ENCODE measurements around the gene PTPRU. TPM values are rescaled to one million over a fixed set of nuclear protein-coding genes. Genes with fewer than 3 reads are reported as not detected.

Gene PTPRU
- total and polyA plus RNA-seq, 5 donors from 2014 or later = not detected

DNA sequence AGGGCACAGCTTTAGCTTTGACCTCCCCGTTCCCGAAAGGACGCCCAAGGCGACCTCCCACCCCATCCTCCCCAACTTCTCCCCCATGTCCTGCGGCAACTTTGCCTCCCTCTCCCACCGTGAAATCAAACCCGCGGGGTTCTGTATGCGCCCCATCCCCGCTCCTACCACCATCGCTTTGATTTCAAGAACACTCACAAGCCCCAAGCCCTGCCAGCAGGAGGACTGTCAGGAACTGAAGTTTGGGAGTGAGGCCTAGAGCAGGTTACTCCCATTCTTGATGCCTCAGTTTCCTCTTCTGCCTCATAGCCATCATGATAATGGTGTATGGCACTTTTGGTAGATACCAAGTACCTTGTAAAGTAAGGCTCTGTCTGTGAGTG, 2.3 kb downstream of the PTPRU start:
- H3K27me3 ChIP-seq (ENCODE audit: control insufficient read depth, insufficient read depth, low read length) = peaks cover 17% of the 10 kb centered on the region
- Mint-ChIP-seq H3K27me3 (peaks cover 62% of the 10 kb centered on the region), H3K4me1 (peaks cover 6 to 22% (median 13%) of the 10 kb centered on the region in 4 donors), H3K27ac (no peak overlapping the region), H3K4me3 (peak overlapping the region; percentile 75 to 88 (median 82)), H3K9me3 (peaks cover 0 to 3% (median 0%) of the 10 kb centered on the region in 7 donors), H3K36me3 (no peaks in the 10 kb centered on the region)
- no peaks in the 10 kb centered on the region for H3K36me3 ChIP-seq (ENCODE audit: control insufficient read depth, insufficient read depth, low read length)
- DNase-seq = no peak
- no peak for ATAC-seq (ENCODE audit: low read depth in 2 of 2)
- no peaks in the 10 kb centered on the region for H3K9me3 ChIP-seq (ENCODE audit: control insufficient read depth in 2 of 2, low read length in 2 of 2)
- peaks cover 24% of the 10 kb centered on the region for H3K4me1 ChIP-seq (ENCODE audit: control insufficient read depth, insufficient read depth, low read length, poor library complexity, severe bottlenecking)
- no peak overlapping the region for H3K27ac ChIP-seq (ENCODE audit: insufficient read depth, low read length, poor library complexity, severe bottlenecking)
- no peak overlapping the region for H3K4me3 ChIP-seq (ENCODE audit: low read depth, low read length)

DNA sequence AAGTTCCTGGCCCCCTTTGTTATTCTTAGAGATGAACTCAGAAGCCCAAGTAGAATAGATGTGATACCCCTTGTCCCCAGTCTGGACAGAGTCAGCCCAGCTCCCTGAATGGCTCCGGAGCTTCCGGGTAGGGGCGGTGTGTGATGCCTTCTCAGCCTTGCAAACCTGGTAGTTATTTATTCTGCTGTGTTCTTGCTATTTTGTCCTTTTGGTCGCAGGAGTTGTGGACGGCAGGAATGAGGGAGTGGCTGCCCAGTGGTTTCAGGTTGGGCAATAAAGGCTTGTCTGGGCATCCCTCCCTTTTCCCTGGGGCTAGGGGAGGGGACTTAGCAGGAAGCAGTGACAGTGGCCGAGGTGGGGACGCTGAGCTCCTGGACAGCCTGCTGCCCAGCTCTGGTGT, 2.8 kb downstream of the PTPRU start:
- Histone ChIP-seq H3K27me3 (ENCODE audit: control insufficient read depth, insufficient read depth, low read length) (peaks cover 17% of the 10 kb centered on the region), H3K9me3 (ENCODE audit: control insufficient read depth in 2 of 2, low read length in 2 of 2) (no peaks in the 10 kb centered on the region), H3K4me3 (ENCODE audit: low read depth, low read length) (no peak overlapping the region), H3K4me1 (ENCODE audit: control insufficient read depth, insufficient read depth, low read length, poor library complexity, severe bottlenecking) (peaks cover 24% of the 10 kb centered on the region), H3K27ac (ENCODE audit: insufficient read depth, low read length, poor library complexity, severe bottlenecking) (no peak overlapping the region), H3K36me3 (ENCODE audit: control insufficient read depth, insufficient read depth, low read length) (no peaks in the 10 kb centered on the region)
- Mint-ChIP-seq H3K27ac (no peak overlapping the region), H3K4me3 (peak overlapping the region in 3 of 4 donors; percentile 75 to 88 (median 86)), H3K4me1 (peaks cover 6 to 22% (median 13%) of the 10 kb centered on the region in 4 donors), H3K27me3 (peaks cover 62% of the 10 kb centered on the region), H3K36me3 (no peaks in the 10 kb centered on the region), H3K9me3 (peaks cover 0 to 3% (median 0%) of the 10 kb centered on the region in 7 donors)
- no peak for DNase-seq
- no peak for ATAC-seq (ENCODE audit: low read depth in 2 of 2)

DNA sequence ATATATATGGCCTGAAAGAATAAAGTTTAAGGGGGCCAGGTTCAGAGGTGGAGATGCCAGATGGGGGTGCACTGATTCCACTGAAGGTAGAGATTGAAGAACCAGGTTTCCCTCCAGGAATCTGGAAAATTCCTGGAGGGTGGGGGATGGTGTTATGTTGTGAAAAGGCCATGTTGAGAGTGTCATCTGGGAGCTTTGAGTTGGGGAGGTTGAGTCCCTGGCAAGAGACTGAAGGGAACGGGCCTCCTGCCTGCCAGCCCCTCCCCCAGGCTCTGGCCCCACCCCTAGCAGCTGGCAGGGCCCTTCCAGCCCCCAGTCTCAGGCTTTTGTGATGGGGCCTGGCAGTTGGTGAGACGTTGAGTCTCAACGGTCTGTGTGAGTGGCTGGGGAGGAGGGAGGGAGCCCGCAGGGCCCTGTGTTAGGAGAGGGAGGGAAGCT, 4.1 kb downstream of the PTPRU start:
- Mint-ChIP-seq H3K4me3 (no peak overlapping the region), H3K9me3 (peaks cover 0 to 3% (median 0%) of the 10 kb centered on the region in 7 donors), H3K4me1 (peaks cover 6 to 22% (median 13%) of the 10 kb centered on the region in 4 donors), H3K27me3 (peaks cover 60% of the 10 kb centered on the region), H3K27ac (no peak overlapping the region), H3K36me3 (no peaks in the 10 kb centered on the region)
- Histone ChIP-seq H3K9me3 (ENCODE audit: control insufficient read depth in 2 of 2, low read length in 2 of 2) (no peaks in the 10 kb centered on the region), H3K4me1 (ENCODE audit: control insufficient read depth, insufficient read depth, low read length, poor library complexity, severe bottlenecking) (peaks cover 24% of the 10 kb centered on the region), H3K27ac (ENCODE audit: insufficient read depth, low read length, poor library complexity, severe bottlenecking) (no peak overlapping the region), H3K27me3 (ENCODE audit: control insufficient read depth, insufficient read depth, low read length) (peaks cover 17% of the 10 kb centered on the region), H3K4me3 (ENCODE audit: low read depth, low read length) (no peak overlapping the region), H3K36me3 (ENCODE audit: control insufficient read depth, insufficient read depth, low read length) (no peaks in the 10 kb centered on the region)
- DNase-seq (no peak), ATAC-seq (ENCODE audit: low read depth in 2 of 2) (no peak)

DNA sequence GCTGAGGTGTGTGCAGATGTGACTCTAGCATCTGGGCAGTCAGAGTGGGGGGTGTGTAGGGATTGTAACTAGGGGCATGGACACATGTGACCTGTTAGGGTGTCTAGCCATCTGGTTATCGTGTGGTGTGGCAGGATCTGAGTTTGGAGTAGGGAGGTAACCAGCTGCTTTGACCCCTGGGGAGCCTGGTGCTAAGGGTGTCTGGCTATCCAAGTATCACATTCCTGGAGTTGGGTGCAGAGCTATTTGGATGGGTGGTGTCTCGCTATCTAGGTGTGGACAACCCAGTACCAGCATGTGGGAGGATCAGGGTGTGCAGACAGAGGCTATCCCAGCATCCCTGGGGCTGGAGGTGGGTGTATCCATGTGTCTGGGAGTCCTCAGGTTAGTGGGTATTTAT, 4.7 kb downstream of the PTPRU start:
- no peak overlapping the region for H3K4me3 ChIP-seq (ENCODE audit: low read depth, low read length)
- H3K27ac Mint-ChIP-seq = peak overlapping the region in 1 of 3 donors; percentile 32
- peaks cover 0 to 3% (median 0%) of the 10 kb centered on the region in 7 donors for H3K9me3 Mint-ChIP-seq
- H3K4me1 ChIP-seq (ENCODE audit: control insufficient read depth, insufficient read depth, low read length, poor library complexity, severe bottlenecking) = peaks cover 23% of the 10 kb centered on the region
- peaks cover 6 to 19% (median 10%) of the 10 kb centered on the region in 4 donors for H3K4me1 Mint-ChIP-seq
- H3K36me3 Mint-ChIP-seq = no peaks in the 10 kb centered on the region
- no peak for DNase-seq
- H3K4me3 Mint-ChIP-seq = no peak overlapping the region
- H3K9me3 ChIP-seq (ENCODE audit: control insufficient read depth in 2 of 2, low read length in 2 of 2) = no peaks in the 10 kb centered on the region
- H3K27me3 Mint-ChIP-seq = peaks cover 55% of the 10 kb centered on the region
- ATAC-seq (ENCODE audit: low read depth in 2 of 2) = no peak
- no peaks in the 10 kb centered on the region for H3K36me3 ChIP-seq (ENCODE audit: control insufficient read depth, insufficient read depth, low read length)
- H3K27ac ChIP-seq (ENCODE audit: insufficient read depth, low read length, poor library complexity, severe bottlenecking) = no peak overlapping the region
- H3K27me3 ChIP-seq (ENCODE audit: control insufficient read depth, insufficient read depth, low read length) = peaks cover 17% of the 10 kb centered on the region

DNA sequence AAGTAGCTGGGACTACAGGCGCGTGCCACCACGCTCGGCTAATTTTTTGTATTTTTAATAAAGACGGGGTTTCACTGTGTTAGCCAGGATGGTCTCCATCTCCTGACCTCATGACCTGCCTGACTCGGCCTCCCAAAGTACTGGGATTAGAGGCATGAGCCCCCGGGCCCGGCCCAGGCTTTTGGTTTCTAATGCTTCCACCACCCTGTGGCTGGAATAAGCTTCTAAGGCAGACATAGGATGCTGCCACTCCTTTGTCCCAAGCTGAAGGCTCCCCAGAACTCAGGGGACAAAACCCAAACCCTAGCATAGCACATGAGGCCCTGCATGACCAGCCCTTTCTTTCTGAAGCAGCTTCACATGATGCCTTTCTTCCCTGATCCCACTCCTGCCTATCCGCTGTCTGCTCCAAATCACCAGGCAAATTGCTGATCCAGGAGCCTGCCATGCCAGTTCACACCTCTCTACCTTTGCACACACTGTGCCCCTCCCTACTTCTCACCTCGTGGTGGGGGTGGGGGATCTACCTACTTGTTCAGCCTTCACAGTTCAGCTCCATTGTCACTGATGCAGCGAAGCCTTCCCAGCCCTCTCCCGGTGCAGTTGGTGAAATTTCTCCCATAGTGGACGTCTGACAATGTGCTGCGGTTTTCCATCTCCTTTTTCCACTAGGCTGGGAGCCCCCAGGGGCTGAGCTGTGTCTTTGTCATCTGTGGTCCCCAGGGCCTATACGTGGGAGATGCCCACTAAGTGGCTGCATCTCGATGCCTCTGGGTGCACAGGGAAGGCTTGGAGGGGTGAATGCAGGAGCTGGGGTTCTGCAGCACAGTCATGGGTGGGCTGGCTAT, 6.9 kb downstream of the PTPRU start:
- H3K36me3 Mint-ChIP-seq = no peaks in the 10 kb centered on the region
- H3K4me3 Mint-ChIP-seq = no peak overlapping the region
- Histone ChIP-seq H3K36me3 (ENCODE audit: control insufficient read depth, insufficient read depth, low read length) (no peaks in the 10 kb centered on the region), H3K4me3 (ENCODE audit: low read depth, low read length) (no peak overlapping the region), H3K27me3 (ENCODE audit: control insufficient read depth, insufficient read depth, low read length) (peaks cover 10% of the 10 kb centered on the region), H3K4me1 (ENCODE audit: control insufficient read depth, insufficient read depth, low read length, poor library complexity, severe bottlenecking) (peaks cover 3% of the 10 kb centered on the region), H3K27ac (ENCODE audit: insufficient read depth, low read length, poor library complexity, severe bottlenecking) (no peak overlapping the region), H3K9me3 (ENCODE audit: control insufficient read depth in 2 of 2, low read length in 2 of 2) (no peaks in the 10 kb centered on the region)
- H3K27me3 Mint-ChIP-seq = peaks cover 38% of the 10 kb centered on the region
- peaks cover 0 to 3% (median 0%) of the 10 kb centered on the region in 7 donors for H3K9me3 Mint-ChIP-seq
- peaks cover 0 to 6% (median 2%) of the 10 kb centered on the region in 4 donors for H3K4me1 Mint-ChIP-seq
- no peak for ATAC-seq (ENCODE audit: low read depth in 2 of 2)
- DNase-seq = no peak
- H3K27ac Mint-ChIP-seq = no peak overlapping the region

DNA sequence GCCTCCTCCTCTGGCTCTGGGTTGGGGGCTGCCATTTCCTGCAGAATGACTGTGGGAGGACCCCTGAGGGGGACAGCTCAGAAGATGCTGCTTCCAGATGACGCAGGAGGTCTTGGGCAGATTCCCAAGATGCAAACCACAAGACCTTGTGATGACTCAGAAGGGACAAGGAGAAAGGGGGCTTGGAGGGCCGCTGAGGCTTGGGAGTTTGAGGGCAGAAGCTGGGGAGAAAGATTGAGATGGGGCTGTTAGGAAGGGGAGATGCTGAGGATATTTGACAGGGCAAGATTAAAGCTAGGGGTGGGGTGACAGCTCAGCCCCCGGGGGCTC, 7.5 kb downstream of the PTPRU start:
- Histone ChIP-seq H3K36me3 (ENCODE audit: control insufficient read depth, insufficient read depth, low read length) (no peaks in the 10 kb centered on the region), H3K4me3 (ENCODE audit: low read depth, low read length) (no peak overlapping the region), H3K9me3 (ENCODE audit: control insufficient read depth in 2 of 2, low read length in 2 of 2) (no peaks in the 10 kb centered on the region), H3K27me3 (ENCODE audit: control insufficient read depth, insufficient read depth, low read length) (peaks cover 8% of the 10 kb centered on the region), H3K4me1 (ENCODE audit: control insufficient read depth, insufficient read depth, low read length, poor library complexity, severe bottlenecking) (no peaks in the 10 kb centered on the region), H3K27ac (ENCODE audit: insufficient read depth, low read length, poor library complexity, severe bottlenecking) (no peak overlapping the region)
- DNase-seq (no peak), ATAC-seq (ENCODE audit: low read depth in 2 of 2) (no peak)
- Mint-ChIP-seq H3K27me3 (peaks cover 33% of the 10 kb centered on the region), H3K9me3 (peaks cover 0 to under 1% (median 0%) of the 10 kb centered on the region in 7 donors), H3K4me1 (peaks cover 0 to 2% (median under 1%) of the 10 kb centered on the region in 4 donors), H3K27ac (no peak overlapping the region), H3K36me3 (no peaks in the 10 kb centered on the region), H3K4me3 (no peak overlapping the region)

DNA sequence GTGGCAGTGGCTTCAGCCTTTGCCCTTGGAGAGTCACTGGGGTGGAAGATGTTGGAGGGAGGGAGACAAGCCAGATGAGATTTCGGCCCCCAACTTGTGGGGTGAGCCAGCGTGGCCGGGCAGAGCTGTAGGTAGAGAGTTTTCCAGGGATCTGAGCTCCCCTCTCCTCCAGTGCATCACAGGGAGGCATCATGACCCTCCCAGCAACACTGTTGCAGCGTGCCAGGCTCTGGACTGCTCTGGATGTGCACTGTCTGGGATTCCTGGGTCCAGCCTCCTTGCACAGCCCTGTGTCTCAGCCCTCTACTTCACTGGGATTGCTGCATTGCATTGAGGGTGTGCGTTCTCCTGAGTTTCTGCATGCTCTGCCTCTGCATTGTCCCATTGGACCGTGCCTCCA, 8.9 kb downstream of the PTPRU start:
- H3K27ac ChIP-seq (ENCODE audit: insufficient read depth, low read length, poor library complexity, severe bottlenecking) = no peak overlapping the region
- no peaks in the 10 kb centered on the region for H3K27me3 ChIP-seq (ENCODE audit: control insufficient read depth, insufficient read depth, low read length)
- Mint-ChIP-seq H3K9me3 (no peaks in the 10 kb centered on the region), H3K36me3 (no peaks in the 10 kb centered on the region), H3K27ac (no peak overlapping the region), H3K4me3 (no peak overlapping the region), H3K4me1 (no peaks in the 10 kb centered on the region), H3K27me3 (peaks cover 26% of the 10 kb centered on the region)
- no peaks in the 10 kb centered on the region for H3K4me1 ChIP-seq (ENCODE audit: control insufficient read depth, insufficient read depth, low read length, poor library complexity, severe bottlenecking)
- ATAC-seq (ENCODE audit: low read depth in 2 of 2) = no peak
- H3K9me3 ChIP-seq (ENCODE audit: control insufficient read depth in 2 of 2, low read length in 2 of 2) = no peaks in the 10 kb centered on the region
- H3K36me3 ChIP-seq (ENCODE audit: control insufficient read depth, insufficient read depth, low read length) = no peaks in the 10 kb centered on the region
- DNase-seq = no peak
- H3K4me3 ChIP-seq (ENCODE audit: low read depth, low read length) = no peak overlapping the region

DNA sequence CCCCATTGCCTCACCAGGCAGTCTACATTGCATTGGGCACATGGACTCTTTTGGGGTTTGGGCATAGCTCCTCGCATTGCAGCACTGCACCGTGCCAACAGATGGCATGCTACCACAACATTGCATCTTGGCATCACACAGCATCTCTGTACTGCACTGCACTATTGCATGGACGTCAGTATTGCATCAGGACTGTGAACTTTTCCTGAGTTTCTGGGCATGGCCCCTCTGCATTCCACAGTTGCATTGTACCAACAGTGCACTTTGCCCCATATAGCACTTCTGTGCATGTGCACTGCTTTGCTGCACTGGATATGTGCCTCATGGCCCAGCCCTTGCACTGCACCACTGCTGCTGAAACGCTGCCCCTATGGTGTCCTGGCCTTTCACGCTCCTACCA, 9.6 kb downstream of the PTPRU start:
- peaks cover 23% of the 10 kb centered on the region for H3K27me3 Mint-ChIP-seq
- H3K27ac Mint-ChIP-seq = no peak overlapping the region
- H3K36me3 Mint-ChIP-seq = no peaks in the 10 kb centered on the region
- H3K9me3 ChIP-seq (ENCODE audit: control insufficient read depth in 2 of 2, low read length in 2 of 2) = no peaks in the 10 kb centered on the region
- ATAC-seq (ENCODE audit: low read depth in 2 of 2) (no peak), DNase-seq (no peak)
- no peaks in the 10 kb centered on the region for H3K9me3 Mint-ChIP-seq
- H3K36me3 ChIP-seq (ENCODE audit: control insufficient read depth, insufficient read depth, low read length) = no peaks in the 10 kb centered on the region
- no peaks in the 10 kb centered on the region for H3K4me1 Mint-ChIP-seq
- no peak overlapping the region for H3K4me3 ChIP-seq (ENCODE audit: low read depth, low read length)
- no peaks in the 10 kb centered on the region for H3K4me1 ChIP-seq (ENCODE audit: control insufficient read depth, insufficient read depth, low read length, poor library complexity, severe bottlenecking)
- H3K27me3 ChIP-seq (ENCODE audit: control insufficient read depth, insufficient read depth, low read length) = no peaks in the 10 kb centered on the region
- H3K4me3 Mint-ChIP-seq = no peak overlapping the region
- no peak overlapping the region for H3K27ac ChIP-seq (ENCODE audit: insufficient read depth, low read length, poor library complexity, severe bottlenecking)
